Activated CD8-positive, alpha-beta memory T cell treated with anti-CD3 and anti-CD28 coated beads, Interleukin-2, amount 50 U/mL, for 48 hours (primary cell): ENCODE results near the gene ZNF526.
A peak's percentile ranks its signal among the peaks of the same experiment; 100 is the strongest.
"Not testable (repeated sequence)": the region's sequence is repeated elsewhere in the genome, so short reads cannot be mapped to it uniquely, and the experiment has no call there.

ENCODE experiments used
- DNase-seq: peaks from one replicate; pipeline ENCODE4 v3.0.0-alpha.2; 2020

ZNF526 gene

GRCh38 chr19:42248270-42249148 lies 28.4 kb downstream of the ZNF526 start:
- no peak for DNase-seq

GRCh38 chr19:42249149-42249750 lies 29.1 kb downstream of the ZNF526 start:
- DNase-seq, result no peak

- no peak for DNase-seq
Observed at GRCh38 chr19:42249769-42250168, 29.7 kb downstream of the ZNF526 start.

DNA sequence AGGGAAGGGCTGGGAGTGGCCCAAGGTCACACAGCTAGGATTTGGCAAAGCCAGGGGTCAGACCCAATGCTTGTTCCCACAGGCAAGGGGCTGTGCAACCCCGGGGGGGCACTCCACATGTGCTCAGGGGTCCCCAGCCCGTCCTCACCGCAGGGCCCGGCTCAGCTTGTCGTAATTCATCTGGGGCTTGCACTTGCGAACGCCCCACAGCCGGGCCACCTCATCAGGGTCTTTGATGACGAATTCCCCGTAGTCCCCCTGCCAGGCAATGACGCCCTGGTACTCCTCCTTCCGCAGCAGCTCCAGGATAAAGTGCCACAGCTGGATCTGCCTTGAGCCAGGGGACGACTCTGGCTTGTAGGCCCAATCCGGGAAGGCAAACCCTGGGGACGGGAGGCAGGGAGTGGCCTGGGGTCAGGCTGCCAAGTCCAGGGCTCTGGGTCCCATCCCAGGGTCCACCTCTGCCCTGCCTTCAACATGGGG lies 30.1 kb downstream of the ZNF526 start:
- no peak for DNase-seq

- no peak for DNase-seq
Observed at GRCh38 chr19:42250666-42251531, 30.8 kb downstream of the ZNF526 start.

GRCh38 chr19:42251572-42252358 lies 31.7 kb downstream of the ZNF526 start:
- DNase-seq, result no peak

GRCh38 chr19:42252365-42253244 lies 32.5 kb downstream of the ZNF526 start:
- no peak for DNase-seq

GRCh38 chr19:42253245-42254088 lies 33.4 kb downstream of the ZNF526 start:
- DNase-seq, result peak; percentile 80

GRCh38 chr19:42254089-42254849 lies 34.2 kb downstream of the ZNF526 start:
- DNase-seq, result peak; percentile 84

- DNase-seq, result peak; percentile 98
Observed at GRCh38 chr19:42254850-42255765, 35.0 kb downstream of the ZNF526 start, which contains the start of gene ERF. Gene ERF (minus strand): TSS chr19:42255128. CDS start chr19:42254999, 129 bp downstream.

GRCh38 chr19:42255766-42256745 lies 35.9 kb downstream of the ZNF526 start:
- no peak for DNase-seq

DNA sequence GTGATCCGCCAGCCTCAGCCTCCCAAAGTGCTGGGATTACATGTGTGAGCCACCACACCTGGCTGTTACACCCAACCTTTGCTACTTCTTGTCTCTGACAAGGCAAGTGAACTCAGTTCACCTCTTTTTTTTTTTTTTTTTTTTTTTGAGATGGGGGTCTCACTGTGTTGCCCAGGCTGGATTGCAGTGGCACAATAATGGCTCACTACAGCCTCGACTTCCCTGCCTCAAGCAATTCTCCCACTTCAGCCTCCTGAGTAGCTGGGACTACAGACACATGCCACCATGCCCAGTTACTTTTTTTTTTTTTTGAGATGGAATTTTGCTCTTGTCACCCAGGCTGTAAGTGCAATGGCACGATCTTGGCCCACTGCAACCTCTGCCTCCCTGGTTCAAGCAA lies 37.7 kb downstream of the ZNF526 start:
- DNase-seq, result not testable (repeated sequence)

GRCh38 chr19:42261763-42262162 lies 41.7 kb downstream of the ZNF526 start:
- DNase-seq, result no peak

DNA sequence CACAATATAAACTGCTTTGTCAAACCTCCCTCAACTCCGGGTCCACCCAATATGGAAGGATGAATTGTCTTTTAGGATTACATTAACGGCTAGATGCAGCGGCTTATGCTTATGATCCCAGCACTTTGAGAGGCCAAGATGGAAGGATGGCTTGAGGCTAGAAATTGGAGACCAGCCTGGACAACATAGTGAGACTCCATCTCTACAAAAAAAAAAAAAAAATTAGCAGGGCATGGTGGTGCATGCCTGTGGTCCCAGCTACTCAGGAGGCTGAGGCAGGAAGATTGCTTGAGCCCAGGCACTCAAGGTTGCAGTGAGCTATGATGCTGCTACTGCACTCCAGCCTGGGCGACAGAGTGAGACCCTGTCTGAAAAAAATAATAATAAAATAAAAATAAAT lies 46.0 kb downstream of the ZNF526 start:
- not testable (repeated sequence) for DNase-seq

- DNase-seq, result not testable (repeated sequence)
Observed at GRCh38 chr19:42266928-42267603, 47.0 kb downstream of the ZNF526 start.

DNA sequence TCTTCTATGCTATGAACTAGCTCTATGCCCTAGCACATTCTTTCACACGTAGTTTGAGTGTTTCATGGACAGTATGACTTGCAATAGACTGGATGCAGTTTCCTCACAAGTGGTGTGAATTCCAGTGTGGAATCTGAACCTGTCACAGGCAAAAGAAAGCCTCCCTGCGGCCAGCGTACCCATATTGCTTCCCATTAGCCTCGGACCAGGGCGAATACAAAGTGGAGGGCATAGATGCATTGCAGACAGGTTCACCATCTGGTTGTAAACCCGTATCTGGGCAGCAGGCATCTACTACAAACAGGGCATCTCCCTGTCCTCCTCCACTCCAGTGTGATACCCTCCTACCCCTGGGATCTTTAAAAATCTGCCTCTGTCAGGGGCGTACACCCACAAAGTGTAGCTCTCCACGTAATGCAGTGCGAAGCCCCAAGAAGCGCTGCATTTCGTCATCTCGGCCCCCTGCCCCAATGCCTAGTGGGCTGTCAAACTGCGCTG lies 47.6 kb downstream of the ZNF526 start:
- DNase-seq, result no peak
